Activated T-cell treated with anti-CD3 and anti-CD28 coated beads for 1 hour (primary cell): Measurements from ENCODE around the gene SLC35F1.

Experiments
- DNase-seq: peaks from one replicate; pipeline ENCODE4 v3.0.0-alpha.2; 2020; ENCODE audit warnings: low read depth

The SLC35F1 gene

DNA sequence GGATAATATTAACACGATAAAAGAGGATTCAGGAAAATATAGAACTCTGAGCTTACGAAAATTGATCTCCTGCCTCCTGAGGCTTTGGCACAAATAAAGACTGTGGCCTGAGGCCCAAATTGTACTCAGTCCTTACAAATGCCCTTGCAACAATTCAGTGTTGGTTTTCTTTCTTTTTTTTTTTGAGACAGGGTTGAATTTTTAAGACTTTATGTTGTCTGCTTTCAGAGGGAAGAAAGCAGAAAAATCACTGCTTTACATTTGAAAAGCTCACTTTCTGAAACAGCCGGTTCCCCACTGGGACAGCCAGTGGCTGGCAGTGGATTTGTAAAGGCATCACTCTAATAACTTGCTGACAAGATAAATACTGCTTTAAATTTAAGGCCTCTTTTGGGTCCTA, 290.5 kb downstream of the SLC35F1 start:
- no peak for DNase-seq

DNA sequence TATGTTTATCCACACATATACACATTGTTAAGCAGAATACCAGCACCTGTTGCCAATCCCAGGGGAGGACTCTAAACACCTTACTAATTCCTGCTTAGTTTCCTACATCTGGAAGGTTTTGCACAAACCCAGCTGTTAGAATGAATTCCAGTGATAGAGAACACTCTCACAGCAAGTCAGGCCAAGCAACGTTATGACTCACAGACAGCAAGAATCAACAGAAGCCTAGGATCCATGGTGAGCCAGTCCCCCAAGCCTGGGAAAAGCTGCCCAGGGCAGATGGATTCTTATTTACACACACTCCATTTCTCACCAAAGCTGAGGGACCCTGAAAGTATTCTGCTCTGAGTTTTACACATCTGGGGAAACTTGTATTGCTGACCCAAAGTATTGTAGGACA, 291.7 kb downstream of the SLC35F1 start:
- DNase-seq, result no peak

DNA sequence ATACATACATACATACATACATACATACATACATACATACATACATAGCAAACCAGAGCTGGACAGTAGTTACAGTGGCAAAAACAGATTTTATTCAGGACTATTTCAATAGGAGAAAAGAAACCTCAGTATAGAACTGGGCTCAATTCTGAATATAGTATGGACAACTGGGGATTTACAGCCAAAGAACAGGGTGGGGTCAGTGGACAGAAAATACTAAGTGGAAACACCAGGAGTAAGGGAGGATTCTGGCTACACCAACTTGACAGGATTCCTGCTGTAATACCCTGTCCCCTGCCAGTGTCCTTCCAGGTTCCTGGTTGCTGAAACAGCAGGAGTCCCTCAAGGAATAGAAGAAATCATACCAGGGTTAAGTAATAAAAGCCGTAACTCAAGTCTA, 293.1 kb downstream of the SLC35F1 start:
- no peak for DNase-seq

DNA sequence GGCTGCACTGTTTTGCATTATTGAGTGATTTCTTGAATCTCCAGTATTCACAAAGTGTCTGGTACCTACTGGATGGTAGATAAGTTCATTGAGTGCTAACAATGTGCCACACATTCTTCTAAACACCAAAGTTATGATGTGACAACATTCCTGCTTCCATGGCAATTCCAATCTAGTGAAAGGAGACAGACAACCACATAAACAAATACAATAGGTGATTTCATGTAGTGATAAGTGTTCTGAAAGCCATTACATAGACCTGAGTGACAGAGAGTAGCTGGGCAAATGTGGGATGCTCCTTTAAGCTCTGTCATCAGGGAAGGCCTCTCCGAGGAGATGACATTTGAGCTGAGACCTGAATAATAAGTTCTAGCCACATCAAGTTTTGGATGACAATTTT, 295.5 kb downstream of the SLC35F1 start:
- DNase-seq, result no peak

DNA sequence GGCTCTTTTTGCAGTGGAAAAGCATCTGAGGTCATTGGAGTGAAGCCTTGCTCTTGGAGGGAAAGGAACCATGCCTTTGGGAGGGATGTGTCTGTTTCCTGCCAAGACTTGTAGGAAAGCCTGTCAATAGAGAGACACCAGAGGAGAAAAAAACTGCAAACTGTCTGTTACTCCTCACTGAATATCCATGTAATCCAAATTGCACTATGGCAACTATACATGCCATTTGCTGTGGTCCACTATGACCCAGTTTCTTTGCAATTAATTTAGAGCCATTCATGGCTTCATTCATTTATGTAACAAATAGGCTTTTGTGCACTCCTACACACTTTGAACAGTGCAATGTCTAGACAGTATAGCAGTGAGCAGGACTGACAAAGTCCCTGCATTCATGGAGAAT, 296.5 kb downstream of the SLC35F1 start:
- no peak for DNase-seq

DNA sequence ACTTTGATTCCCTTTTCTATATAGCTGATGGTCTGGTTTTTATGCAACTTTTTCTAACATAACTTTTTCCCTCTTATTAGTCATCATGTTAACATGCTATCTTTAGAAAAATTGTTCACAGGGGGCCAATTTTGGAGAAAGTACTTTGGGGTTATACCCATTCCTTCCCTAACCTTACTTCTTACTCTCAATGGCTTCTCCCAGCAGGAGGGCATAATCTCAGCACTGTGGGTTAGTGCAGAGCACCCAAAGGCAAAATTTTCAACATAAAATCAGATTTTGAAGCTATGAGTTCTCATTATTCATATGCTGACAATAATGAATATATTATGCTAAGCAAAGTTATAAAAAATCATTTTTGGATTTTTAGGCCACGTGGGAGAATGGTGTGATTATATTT, 299.2 kb downstream of the SLC35F1 start:
- no peak for DNase-seq

DNA sequence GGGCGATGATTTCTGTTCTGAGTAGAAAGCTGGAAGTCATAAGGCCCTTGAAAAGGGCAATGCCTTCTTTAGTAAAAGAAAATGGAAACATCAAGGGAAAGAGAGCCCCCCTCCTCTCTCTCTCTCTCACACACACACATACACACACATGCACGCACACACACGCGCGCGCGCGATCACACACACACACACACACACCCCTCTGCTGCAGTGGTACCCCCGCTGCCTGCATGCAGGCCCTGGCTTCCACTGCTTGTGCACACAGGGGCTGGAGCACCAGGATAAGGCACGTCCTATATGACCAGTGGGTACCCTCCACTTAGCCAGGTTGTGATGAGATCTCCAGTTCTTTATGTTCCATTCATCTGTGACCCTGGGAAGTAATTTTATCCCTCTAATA, 300.9 kb downstream of the SLC35F1 start:
- no peak for DNase-seq

DNA sequence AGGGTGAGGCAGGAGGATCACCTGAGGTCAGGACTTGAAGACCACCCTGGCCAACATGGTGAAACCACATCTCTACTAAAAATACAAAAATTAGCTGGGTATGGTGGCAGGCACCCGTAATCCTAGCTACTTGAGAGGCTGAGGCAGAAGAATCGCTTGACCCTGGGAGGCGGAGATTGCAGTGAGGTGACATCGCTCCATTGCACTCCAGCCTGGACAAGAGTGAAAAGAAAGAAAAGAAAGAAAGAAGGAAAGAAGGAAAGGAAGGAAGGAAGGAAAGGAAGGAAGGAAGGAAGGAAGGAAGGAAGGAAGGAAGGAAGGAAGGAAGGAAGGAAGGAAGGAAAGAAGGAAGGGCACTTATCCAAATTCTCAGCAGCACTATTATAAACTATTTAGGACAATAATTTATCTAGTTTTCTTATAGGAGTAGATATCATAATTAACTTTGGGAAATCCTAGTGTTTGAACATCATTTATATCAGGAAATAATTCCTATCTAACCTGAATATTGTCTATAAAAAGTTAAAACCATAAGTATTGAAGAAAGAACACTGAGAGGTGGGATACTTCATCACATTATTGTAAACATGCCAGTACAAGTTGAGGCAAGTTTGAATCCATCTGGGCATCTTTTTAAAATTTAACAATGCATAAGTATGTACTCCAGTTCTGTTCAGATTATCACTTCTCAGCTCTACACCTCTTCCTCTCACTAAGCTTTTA, 305.5 kb downstream of the SLC35F1 start:
- no peak for DNase-seq

DNA sequence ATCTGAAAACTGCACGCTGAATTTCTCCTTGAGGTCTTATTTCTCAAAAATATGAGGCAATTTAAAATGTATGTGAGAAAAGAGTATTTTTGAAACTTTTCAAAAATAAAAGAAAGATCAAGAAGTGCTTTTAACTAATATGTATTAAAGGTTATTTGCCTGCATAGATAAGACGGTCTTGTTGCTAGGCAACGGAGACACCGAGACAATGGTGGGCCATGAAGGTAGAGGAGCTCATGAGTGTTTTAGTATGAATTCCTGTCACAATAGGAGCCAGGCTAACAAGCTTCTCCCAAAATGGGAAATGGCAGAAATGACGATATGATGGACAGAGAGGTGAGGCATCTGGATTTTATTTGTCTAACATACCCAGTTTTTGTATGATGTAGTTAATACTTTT, 308.2 kb downstream of the SLC35F1 start:
- DNase-seq, result no peak

DNA sequence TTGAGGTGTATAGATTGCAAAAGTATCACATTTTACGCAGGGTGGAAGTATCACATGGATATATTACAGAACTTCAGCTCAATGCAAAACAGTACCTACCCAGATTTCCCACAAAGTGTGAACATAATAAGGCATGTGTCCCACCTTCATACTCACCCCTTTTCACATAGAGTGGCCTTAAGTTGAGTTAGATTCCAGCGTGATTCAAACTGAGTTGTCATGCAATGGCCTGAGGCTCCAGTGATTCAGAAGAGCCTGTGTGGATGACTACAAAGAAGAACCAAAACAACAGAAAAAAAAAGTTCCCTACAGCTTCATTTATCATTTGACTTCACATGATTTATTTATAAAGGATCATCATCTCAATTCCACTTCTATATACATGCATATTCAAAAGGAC, 309.7 kb downstream of the SLC35F1 start:
- no peak for DNase-seq

DNA sequence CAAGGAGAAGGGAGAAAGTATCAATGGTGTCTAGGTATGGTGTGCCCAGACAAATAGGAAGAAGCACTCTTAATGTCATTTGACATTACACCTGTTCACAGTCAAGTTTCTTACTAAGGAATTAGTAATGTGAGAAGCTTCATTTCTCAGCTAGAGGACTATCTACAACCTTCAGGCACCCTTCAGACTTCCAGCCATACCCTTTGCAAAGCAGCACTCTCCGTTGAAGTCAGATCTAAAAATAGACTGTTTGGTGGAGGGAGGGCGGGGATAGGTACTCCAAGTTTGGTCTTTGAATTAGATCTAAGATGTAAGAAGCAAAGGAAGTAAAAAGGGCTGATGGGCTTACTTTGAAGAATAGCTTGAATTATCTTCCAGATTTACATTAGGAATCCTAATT, 311.1 kb downstream of the SLC35F1 start:
- no peak for DNase-seq

DNA sequence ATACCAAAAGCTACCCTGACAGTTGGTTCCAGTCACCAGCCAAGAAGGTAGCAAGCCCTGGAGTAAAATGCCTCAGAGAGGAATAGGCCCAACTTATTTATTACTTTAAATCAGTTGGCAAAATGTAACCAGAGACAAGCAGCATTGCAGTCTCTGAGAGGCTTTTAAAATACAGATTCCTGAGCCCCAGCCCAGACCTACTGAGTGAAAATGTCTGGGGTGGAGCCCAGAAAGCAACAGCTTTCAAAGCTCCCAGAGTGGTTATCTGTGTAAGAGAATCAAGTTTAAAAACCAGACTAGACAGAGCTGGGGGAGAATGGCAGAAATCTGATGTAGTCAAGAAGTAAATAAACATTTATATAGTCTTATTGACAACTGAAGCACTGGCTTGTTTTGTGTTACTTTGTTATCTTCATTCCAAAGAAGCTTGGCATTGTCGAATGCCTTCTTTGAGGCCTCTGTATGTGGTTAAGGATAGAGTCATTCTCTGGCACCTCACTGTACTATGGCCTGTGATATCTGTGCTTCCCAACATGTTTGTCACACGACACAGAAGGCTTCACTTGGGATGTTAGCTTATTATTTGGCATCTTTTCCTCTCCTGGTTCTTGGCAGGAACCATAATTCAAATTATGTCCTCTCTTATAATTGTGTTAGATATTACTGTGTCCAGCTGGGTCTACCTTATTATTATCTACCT, 313.5 kb downstream of the SLC35F1 start:
- no peak for DNase-seq

DNA sequence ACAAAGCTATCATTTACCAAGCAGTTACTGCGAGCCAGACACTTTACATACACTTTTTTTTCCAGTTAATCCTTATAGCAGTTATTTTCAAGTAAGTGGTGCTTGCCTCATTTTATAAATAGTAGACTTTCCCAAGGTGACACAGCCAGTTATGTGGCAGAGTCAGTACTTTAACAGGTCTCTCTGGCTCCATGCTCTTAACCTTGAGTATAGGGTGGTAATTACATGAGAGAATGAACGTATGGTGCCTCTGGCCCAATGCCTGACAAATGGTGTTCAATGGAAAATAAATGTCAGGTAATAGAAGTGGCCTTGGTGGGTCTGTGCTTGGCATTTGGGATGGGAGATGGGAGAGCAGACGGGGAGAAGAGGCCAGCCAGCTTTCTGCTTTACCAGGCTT, 316.3 kb downstream of the SLC35F1 start:
- DNase-seq, result no peak

DNA sequence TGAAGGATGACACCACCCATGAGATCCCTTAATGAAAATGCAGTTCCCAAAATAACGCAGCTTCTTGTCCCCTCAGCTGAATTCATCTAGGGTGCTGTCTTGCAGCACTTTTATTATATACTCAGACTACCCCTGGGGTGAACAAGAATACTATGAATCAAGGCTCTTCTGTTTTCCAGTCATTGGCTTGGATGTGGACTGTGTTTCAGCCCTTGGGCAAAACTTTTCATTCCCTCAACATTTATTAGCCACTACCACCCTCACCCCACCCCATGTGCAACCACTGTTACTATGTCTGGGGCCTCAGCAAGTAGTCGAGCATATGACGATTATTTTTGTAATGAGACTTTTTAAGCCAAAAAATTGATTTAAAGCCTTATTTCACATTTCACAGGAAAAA, 321.8 kb downstream of the SLC35F1 start:
- no peak for DNase-seq

DNA sequence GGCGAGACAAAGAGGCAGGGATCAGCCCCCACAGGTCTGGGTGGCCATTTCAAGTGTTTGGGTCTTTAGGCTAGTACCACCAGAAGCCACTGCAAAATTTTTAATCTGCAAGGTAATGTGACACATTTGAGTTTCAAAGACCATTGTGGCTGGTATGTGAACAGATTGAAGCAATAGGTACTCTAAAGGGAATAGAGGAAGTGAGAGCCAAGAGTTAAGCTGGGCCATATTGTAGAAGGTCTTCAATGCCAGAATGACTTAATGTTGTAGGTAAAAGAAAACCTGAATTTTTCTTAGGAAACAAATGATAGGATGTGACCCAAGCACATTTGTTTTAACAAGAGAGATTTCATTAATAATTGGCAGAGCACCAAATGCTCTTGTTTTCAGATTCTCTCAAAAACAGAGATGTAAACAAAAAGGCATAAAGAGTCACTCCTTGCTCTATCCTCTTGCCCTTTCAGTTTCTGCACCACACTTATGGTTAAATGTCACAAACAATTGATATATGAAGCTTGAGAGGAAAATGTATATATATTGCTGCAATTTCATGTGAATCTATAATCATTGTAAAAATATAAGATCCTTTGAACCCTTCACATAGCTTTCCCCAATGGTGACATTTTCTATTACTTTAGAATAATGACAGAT, 333.9 kb downstream of the SLC35F1 start:
- no peak for DNase-seq

DNA sequence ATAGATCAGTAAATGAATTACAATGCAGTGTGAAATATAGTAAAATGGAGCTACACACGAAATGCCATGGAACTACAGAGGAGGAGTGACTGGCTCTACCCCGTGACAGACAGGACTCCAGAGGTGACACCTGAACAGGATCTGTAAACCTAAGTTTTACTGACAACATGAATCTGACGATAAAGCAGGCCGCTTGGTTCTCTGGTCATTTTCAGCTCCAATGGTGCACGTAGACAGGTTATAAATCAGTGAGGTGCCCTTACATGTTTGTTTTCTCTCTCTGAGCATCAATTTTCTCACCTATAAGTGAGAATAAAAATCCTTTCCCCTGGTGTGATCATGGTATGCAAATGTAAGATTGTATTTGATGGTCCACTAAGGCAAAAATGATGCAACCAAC, 339.3 kb downstream of the SLC35F1 start:
- no peak for DNase-seq

DNA sequence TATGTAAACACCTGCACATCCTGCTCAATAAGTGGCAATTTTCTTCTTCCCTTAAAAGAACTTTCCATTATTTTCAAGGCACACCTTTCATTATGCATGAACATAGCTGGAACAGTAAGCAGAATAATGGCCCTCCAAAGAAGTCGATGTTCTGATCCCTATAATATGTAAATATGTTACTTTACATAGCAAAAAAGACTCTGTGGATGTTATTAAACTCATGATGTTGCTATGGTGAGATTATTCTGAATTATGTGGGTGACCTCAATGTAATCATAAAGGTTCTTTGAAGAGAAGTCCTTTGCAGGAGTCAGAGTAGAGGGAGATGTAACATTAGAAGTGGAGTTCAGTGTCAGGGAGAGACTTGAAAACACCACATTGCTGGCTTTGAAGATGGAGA, 341.1 kb downstream of the SLC35F1 start:
- DNase-seq, result no peak

DNA sequence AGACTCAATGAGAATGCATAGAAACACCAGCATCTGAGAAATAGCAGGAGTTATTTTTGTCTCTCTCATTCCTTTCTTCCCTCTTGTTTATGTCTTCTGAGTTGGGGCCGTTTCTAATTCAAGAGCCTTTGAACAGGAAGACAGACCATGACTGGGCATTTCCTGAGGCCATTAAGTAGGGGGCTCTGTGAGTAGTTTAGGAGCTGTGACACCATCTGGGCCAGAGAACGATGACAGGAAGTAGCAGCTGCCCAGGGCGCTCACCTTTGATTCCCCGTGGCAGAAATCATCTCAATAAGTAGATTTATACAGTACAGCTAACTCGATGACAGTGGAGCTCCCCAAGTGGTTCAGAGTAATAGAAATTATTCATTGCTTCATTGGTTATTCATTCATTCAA, 342.6 kb downstream of the SLC35F1 start:
- DNase-seq, result no peak

DNA sequence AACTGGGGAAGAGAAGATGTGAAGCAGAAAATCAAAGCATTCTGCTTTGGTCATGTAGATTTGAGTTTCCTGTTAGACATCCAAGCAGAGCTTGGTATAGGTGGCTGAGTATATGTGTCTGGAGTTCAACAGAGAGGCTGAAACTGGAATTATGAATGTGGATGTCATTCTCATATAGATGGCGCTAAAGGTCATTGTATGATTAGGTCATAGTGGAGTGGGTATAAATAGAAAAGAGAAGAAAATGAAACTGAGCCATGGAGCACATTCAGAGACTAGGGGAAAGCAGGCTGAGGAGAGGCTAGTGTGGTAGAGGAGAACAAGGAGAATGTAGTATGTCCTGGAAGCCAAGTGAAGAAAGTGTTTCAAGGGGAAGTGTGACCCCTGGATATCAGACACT, 345.4 kb downstream of the SLC35F1 start:
- no peak for DNase-seq

DNA sequence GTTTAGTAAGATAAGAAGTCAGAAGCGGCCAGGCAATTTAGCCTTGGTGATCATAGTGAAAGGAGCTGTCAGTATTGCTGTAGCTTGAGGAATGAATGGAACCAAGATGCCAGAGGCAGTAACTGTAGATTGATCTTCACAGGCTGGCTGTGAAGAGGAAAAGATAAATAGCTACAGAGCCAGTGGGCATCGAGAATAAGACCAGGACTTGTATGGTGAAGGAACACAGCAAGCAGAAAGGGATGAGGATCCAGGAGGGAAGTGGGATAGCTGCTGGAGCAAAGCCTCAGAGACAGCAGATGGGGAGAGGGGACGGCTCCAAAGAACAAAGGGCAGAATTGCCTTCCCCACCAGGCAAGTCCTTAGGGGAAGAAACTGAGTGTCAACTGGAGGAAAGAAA, 346.7 kb downstream of the SLC35F1 start:
- no peak for DNase-seq

DNA sequence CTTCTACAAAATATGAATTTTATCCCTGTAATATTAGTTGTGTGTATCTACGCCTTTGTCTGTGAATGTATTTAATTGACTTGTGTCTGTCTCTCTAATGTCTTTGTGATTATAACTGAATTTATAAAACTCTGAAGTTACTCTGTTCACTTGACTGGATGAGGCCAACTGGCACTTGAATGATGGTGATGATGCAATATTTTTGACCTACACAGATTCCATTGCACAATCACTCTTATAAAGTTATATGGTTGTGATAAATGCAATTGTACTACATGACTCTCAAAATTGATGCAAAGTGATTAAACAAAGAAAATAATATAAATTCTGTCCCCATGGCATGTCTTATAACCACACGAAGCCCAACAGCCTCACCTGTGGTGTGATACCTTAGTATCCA, 353.8 kb downstream of the SLC35F1 start:
- no peak for DNase-seq

DNA sequence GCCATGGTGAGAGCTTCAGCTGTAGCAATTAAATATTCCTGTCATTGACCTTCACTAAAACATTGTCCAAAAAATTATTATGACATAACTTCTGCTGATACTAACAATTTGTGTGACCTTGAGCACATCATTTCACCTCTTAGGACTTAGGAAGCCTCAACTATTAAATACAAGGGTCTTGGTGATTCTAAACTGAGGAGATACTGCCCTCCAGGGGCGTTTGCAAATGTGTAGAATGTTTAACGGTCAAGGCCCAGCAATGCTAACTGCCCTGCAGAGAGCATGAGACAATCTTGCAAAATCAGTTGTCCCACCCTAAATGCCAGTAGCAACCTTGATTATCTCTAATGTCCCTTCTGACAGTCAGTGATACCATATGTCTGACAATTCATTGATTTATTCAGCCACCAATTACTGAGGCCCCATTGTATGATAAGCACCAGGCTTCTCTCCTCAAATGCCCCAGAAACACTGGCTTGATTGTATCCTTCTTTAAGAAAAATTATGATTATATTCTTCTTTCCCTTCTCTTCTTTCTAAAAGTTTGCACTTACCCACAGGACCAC, 356.9 kb downstream of the SLC35F1 start:
- no peak for DNase-seq

DNA sequence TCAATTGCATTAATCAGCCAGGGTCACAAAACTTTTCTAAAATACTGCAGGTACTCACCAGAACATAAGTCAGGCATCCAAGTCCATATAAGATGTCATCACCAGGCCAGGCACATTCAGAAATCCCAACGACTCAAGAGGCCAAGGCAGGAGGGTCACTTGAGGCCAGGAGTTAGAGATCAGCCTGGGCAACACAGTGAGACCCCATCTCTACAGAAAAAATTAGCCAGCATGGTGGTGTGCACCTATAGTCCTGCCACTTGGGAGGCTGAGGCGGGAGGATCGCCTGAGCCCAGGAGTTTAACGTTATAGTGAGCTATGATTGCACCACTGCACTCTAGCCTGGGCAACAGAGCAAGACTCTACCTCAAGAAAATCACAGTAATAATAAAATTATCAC, 362.6 kb downstream of the SLC35F1 start:
- no peak for DNase-seq
